NB4 (cell line): ENCODE measurements around the gene CNGA3.

ENCODE experiments used
- DNase-seq: peaks from one replicate; pipeline ENCODE4 v3.0.0; 2010; ENCODE audit warnings: low read depth
- H3K4me3 ChIP-seq: one replicate; pipeline ENCODE4 v1.5.1; 2011; ENCODE audit warnings: mild to moderate bottlenecking, low read depth, low read length, moderate library complexity
- CTCF ChIP-seq: IDR thresholded peaks from one replicate; pipeline ENCODE4 v1.5.1; 2012; ENCODE audit warnings: low read depth, low read length
- MYC ChIP-seq: IDR thresholded peaks from 2 replicates; pipeline ENCODE4 v1.6.1; 2011; ENCODE audit warnings: low read depth, low read length
- POLR2A ChIP-seq: IDR thresholded peaks from 2 replicates; pipeline ENCODE4 v1.6.1; 2011; ENCODE audit warnings: mild to moderate bottlenecking; ENCODE audit not compliant: insufficient read length; ENCODE audit errors: extremely low read depth
- TF ChIP-seq, protein P1 (sequence below): IDR thresholded peaks from 2 replicates; pipeline ENCODE4 v1.6.1; 2011; ENCODE audit warnings: low read depth, low read length

The CNGA3 gene

GRCh38 chr2:98391581-98392270 is 45.5 kb downstream of the CNGA3 start:
- no peak overlapping the region for H3K4me3 ChIP-seq
- TF ChIP-seq CTCF (no peak), POLR2A (no peak), MYC (no peak)
- TF ChIP-seq, protein P1, sequence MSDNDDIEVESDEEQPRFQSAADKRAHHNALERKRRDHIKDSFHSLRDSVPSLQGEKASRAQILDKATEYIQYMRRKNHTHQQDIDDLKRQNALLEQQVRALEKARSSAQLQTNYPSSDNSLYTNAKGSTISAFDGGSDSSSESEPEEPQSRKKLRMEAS: no peak
- no peak for DNase-seq

GRCh38 chr2:98393354-98393753 is 47.1 kb downstream of the CNGA3 start:
- no peak overlapping the region for H3K4me3 ChIP-seq
- no peak for TF ChIP-seq CTCF
- TF ChIP-seq MYC: no peak
- TF ChIP-seq, protein P1: no peak
- no peak for TF ChIP-seq POLR2A

DNA sequence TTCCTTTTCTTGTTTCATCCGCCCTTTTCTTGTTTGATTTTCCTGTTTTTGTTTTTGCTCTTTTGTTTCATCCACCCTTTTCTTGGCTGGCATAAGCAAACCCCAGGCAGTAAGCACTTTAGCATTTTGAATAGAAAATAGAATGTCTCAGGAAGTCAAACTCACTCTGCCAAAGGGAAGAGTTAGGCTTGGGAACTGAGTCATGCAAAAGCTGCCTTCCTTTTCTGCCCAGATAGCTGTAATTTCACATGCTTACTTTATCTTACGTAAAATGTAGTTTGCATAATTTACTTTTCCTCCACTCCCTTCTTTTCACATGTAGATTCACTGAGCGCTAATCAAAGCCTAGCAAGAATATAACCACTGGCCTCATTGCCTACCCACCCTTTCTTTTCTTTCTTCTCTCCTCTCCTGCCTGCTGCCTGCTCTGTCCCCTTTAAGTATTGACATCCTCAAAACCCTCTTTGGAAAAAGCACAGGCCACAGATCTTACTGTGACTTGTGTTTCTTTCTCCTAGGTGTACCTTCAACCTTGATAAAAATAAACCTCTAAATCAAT is 48.4 kb downstream of the CNGA3 start:
- no peak overlapping the region for H3K4me3 ChIP-seq
- DNase-seq: no peak
- TF ChIP-seq MYC (no peak), POLR2A (no peak), CTCF (no peak)
- TF ChIP-seq, protein P1: no peak

More at GRCh38 chr2:98393354-98393753, 47.1 kb downstream of the CNGA3 start:
- DNase-seq: no peak

DNA sequence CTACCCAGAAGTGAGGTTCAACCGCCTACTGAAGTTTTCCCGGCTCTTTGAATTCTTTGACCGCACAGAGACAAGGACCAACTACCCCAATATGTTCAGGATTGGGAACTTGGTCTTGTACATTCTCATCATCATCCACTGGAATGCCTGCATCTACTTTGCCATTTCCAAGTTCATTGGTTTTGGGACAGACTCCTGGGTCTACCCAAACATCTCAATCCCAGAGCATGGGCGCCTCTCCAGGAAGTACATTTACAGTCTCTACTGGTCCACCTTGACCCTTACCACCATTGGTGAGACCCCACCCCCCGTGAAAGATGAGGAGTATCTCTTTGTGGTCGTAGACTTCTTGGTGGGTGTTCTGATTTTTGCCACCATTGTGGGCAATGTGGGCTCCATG is 49.7 kb downstream of the CNGA3 start:
- DNase-seq: no peak
- no peak overlapping the region for H3K4me3 ChIP-seq

GRCh38 chr2:98396745-98397355 is 50.6 kb downstream of the CNGA3 start:
- TF ChIP-seq, protein P1: no peak
- TF ChIP-seq MYC: no peak
- no peak for TF ChIP-seq POLR2A
- TF ChIP-seq CTCF: no peak
- no peak for DNase-seq
- H3K4me3 ChIP-seq: no peak overlapping the region

More for the DNA sequence above, 49.7 kb downstream of the CNGA3 start:
- no peak for TF ChIP-seq POLR2A
- no peak for TF ChIP-seq MYC
- TF ChIP-seq CTCF: no peak
